Bone marrow (tissue), 2 donors: ENCODE data around the gene A2M.

Experiments
- DNase-seq, 2 donors: peaks; one replicate each; lab custom pipeline; 2025; lab: John Stamatoyannopoulos, UW

A2M gene

GRCh38 chr12:9122091-9122609 lies 6.4 kb upstream of the A2M start:
- no peak for DNase-seq

- no peak for DNase-seq
These were observed 4.9 kb upstream of the A2M start for GRCh38 chr12:9120487-9121184.

- DNase-seq, result peak; percentile 16 to 99
These were observed 2.4 kb upstream of the A2M start for GRCh38 chr12:9118158-9118557.

- no peak for DNase-seq
These were observed 773 bp downstream of the A2M start for GRCh38 chr12:9114946-9115345.

DNA sequence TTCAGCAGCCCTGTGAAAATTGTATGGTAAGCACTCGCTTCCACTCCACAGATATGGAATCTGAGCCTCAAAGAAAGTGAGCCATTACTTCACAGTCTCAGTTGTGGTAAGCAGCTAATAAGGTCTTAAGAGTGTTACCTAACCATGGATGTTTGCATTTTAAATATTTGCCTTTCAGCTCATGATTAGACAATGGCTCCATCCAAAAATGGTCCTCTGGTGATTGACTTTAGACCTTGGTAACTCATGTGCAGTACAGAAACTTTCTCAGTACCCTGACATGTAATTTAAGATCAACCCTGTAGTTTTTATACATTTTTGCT lies 1.8 kb downstream of the A2M start:
- no peak for DNase-seq

DNA sequence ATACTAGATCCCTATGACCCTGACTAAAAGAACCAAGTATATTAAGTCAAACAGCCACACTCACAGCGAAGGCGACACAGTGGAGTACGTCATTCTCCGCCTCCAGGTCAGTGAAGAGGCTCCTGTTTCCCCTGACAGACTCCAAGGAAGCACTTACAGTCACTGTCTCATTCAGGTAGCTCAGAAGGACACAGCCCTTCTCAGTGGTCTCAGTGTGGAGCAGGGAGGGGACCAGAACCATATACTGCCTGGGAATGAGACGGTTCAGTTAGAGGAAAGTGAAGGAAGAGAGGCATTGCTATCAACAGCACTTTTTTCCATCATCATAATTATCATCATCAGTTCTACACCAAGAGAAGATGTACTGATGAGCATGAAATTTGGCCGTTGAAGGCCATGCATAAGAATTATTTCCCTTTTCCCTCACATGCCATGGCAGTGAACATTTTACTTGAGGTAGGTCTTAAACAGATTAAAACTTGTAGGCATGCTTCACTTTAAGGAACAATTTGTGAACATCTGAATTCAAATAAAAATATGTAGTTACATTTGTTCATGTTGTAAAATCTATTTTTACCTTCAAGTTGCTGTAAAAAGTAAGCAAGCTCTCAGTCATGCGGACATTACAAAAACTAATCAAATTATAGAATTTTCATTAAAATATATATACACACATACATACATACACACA lies 2.3 kb downstream of the A2M start:
- no peak for DNase-seq

GRCh38 chr12:9112076-9112853 lies 3.5 kb downstream of the A2M start:
- no peak for DNase-seq

DNA sequence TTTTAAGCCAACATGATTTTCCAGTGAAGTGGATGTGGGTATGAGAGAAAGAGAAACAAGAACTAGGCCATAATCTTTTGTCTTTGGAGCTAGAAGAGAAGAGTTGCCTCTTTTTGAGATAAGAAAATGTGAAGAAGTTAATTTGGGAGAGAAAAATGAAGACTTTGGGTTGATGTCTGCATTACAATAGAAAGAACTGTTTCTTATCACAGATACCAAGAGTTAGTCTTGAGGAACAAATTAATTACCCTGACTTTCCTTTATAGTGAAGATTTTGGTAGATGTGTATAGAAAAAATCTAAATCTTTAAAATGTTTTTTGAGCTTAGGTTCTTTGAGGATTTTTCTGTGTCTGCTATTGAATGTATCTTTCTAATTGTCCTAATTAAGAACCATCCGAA lies 4.2 kb downstream of the A2M start:
- DNase-seq, result no peak

DNA sequence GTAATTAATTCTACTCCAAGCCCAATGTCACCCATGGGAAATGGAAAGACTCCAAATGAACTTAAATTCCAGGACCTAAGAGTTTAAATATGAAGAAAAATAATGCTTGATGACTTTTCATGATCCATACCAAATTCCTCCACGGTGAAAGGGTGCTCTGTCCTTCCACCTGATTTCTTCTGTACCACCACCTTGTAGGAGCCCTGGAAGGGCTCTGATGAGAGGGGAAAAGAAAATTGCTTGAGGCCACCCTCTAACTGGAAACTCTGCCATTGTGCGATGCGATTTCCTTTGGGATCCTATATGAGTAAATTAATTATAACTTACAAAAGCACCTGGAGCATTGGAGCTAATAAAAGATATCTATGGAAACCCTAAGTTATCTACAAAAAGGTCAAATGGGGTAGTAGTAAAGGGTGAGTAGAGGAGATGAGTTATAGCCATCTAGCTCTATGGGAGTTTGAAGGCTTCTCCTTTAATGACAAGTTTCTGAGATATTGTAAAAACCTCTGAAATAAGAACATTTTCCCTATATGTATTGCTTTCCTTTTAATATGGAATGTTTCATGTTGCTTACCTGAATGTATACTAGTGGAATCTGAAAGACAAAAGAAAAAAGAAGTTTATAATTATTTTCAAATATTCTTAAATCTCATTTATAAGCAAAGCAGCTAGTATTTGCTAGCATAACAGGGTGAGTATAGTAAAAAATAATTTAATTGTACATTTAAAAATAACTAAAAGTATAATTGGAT lies 5.8 kb downstream of the A2M start:
- no peak for DNase-seq

DNA sequence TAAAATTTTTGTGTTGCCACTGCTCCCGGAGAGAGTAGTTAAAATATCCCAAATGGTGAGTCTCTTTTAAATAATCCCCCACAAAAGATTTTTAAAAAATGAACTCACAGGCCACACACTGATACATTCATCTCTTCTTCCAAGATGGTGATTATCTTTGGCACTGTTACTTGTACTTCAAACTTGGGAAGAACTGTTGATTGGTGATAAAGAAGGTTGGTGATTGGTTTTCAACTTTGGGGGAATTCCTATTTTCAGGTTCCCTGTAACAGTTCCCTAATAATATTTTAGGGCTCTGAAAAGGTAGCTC lies 6.6 kb downstream of the A2M start:
- DNase-seq, result no peak

DNA sequence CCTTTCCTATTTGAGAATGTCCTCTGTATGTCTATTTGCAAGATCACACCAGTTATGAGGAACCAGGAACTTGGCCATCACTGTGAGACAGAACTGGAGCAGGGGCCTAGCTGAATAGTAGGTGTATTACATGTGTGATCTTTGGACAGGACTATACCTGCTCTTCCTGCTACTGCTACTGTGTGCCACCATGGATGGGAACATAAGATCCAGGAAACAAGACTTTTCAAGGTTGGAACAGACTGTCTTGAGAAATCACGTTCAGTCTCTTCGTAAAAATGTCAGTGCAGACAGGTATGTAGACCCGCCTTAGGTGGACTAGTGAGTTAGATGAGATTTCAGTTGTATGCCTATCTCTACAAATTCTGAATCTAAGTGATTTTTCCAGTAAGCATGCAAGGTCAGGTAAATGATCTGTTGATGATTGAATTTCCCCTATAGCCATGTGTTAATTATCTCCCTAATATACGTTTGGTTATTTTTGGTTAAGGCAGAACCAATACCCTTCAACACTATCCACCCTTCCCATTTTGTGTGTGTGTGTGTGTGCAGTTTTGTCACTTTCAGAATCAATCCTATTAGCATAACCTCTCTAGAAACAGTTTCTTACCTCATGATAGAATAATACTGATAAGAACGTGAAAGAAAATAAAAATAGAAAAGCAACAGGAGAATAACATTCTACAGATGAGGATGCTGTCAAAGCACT lies 7.1 kb downstream of the A2M start:
- DNase-seq, result no peak

- no peak for DNase-seq
These were observed 8.2 kb downstream of the A2M start for GRCh38 chr12:9107542-9107873.

GRCh38 chr12:9106610-9107541 lies 8.8 kb downstream of the A2M start:
- no peak for DNase-seq

DNA sequence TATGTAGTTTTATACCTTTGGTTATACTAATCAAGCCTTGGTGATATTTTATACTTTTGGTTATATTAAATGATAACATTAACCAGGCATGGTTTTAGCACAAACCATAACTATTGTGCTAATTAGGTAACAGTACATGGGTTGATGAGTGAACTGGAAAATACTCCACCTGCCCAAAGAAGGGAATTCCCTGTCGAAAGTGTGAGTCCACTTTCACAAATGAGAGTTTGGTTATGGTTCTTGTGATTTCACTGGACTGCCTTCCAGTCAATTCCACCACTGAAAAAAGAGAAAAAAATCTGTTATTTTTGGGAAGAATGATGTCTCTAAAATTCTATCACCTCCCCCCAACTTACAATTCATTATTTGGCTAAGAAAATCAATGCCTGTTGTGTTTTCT lies 9.7 kb downstream of the A2M start:
- DNase-seq, result no peak

DNA sequence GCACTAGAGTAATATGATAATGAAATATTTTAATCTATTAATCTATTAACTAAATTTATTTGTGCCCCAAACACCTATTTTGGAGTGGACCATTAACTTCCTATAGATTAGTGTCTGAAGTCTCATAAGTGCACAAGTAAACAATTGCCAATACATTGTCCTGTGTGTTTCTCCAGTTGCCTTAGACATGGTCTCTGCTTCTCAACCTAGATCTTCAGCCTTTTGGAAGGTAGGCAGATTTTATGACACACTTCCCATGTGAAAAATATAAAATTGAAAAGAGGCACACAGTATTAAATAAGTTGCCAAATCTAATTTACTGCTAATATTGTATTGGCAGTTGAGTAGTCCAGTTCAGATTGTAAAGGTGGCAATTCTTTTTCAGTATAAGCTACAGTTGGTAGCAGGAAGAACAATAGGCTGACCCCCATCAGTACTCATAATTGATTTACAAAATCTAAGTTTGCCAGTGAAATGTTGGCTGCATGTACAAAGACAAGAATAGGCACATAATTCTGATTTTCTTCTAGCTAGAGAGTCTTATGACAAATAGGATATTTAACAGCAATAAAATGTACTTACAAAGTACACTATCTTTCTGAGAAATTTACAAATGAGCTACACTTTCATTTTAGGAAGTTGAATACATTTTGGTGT lies 10.8 kb downstream of the A2M start:
- DNase-seq, result no peak

- DNase-seq, result no peak
These were observed 11.6 kb downstream of the A2M start for GRCh38 chr12:9104087-9104486.

DNA sequence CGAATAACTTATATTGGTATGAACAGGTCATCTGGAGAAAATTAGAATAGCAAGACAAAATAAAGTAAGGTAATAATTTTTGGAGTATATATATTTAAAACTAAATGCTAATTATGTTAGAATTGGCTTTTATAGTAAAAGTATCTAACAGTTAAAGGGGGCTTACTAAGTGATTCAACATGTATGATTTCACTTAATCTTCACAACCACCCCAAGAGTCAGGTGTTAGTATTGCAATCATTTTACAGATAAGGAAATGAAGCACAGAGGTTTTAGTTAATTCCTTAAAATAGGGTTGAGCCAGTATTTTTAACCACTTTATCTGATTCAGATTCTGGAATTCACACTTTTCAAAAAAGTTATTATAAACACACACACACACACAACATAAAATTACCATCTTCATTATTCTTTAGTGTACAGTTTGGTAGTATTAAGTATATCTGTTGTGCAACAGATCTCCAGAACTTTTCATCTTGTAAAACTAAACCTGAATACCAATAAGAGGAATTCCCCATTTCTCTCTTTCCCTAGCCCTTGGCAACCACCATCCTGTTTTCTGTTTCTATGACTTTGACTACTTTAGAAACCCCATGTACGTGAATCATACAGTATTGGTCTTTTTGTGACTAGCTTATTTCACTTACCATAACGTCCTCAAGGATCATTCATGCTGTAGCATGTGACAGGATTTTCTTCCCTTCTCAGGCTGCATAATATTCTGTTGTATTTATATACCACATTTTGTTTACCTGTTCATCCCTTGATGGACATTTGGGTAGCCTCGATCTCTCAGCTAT lies 12.5 kb downstream of the A2M start:
- DNase-seq, result no peak

DNA sequence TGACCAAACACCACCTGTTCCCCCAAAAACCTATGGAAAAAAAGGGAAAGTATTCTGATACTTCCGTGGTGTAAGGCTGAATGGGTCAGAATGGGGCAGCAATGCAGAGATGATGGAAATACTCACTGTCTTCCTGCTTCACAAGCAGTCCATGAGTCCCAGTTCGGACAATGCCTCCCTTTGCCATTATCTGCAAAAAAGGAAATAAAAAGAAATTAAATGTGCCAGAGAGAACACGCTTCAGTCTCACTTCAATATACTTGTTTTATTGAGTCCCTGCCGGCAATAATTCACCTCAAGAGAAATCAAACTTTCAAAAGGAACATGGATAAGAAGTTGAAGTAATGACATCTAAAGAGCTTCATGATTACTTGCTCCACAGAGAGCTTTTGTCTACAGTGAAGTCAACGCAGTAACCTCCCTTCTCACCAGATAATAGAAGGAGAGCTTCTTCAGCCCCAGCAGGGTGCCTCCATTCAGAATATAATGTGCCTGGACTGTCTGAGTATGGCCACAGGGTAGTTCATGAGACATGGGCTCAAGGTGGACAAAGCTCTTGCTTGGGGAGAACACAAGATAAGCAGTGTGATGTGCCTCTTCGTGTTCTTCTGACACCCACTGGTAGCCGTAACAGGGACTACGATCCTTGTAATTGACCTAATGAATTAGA lies 14.6 kb downstream of the A2M start:
- DNase-seq, result no peak
